Ishikawa (cell line): ENCODE data around the gene NEO1.

ENCODE experiments used
- CEBPB ChIP-seq: IDR thresholded peaks from 2 replicates; pipeline ENCODE4 v1.6.1; 2012
- FOXM1 ChIP-seq: IDR thresholded peaks from 2 replicates; pipeline ENCODE4 v1.6.1; 2012; ENCODE audit warnings: low read depth, borderline replicate concordance
- RAD21 ChIP-seq: IDR thresholded peaks from 2 replicates; pipeline ENCODE4 v1.6.1; 2012; ENCODE audit warnings: low read depth
- YY1 ChIP-seq: IDR thresholded peaks from 2 replicates; pipeline ENCODE4 v1.6.1; 2012; ENCODE audit warnings: low read depth
- TF ChIP-seq, protein P1 (sequence below): IDR thresholded peaks from 2 replicates; pipeline ENCODE4 v1.6.1; 2012

DNA sequence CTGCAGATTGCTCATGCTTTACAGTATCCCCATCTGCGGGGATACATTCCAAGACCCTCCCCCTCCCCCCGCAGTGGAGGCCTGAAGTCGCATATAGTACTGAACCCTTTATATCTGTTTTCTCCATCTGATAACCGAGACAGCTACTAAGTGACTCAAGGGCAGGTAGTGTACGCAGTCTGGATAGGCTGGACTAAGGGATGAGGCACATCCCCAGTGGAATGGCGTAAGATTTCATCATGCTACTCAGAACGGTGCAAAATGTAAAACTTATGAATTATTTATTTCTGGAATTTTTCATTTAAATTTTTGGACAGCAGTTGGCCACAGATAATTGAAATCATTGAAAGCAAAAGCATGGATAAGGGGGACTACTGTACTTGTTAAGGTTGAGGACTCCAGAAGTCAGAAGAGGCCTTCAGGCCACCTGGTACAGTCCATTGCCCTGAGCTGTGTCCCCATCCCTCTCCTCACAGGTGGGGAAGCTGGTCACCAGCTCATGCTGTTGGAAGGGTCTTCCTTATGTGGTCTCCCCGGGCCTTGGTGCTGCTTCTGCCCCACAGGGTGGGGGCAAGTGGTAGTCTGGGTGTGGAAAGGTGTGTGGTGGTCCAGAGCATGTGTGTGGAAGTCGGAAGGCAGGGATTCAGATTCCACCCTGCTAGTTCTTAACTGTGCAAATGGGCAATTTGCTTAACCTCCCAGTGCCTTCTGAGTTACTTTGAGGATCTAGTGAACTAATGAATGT, 244.5 kb downstream of the NEO1 start:
- TF ChIP-seq RAD21 (no peak), FOXM1 (no peak), YY1 (no peak), CEBPB (no peak)
- TF ChIP-seq, protein P1, sequence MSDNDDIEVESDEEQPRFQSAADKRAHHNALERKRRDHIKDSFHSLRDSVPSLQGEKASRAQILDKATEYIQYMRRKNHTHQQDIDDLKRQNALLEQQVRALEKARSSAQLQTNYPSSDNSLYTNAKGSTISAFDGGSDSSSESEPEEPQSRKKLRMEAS = no peak
